Epithelial cell of esophagus (primary cell): ENCODE measurements around the gene RNU6-9.

ENCODE experiments used
- DNase-seq: peaks from one replicate; pipeline ENCODE4 v3.0.0; 2010; ENCODE audit warnings: low read depth
- H3K4me3 ChIP-seq: 2 replicates; pipeline ENCODE4 v1.5.1; 2011; ENCODE audit warnings: mild to moderate bottlenecking, low read length, control low read depth
- CTCF ChIP-seq: IDR thresholded peaks from 2 replicates; pipeline ENCODE4 v1.5.1; 2011; ENCODE audit warnings: low read depth, mild to moderate bottlenecking, low read length, control low read depth, inconsistent platforms; ENCODE audit not compliant: insufficient read depth; ENCODE audit errors: missing control alignments

The RNU6-9 gene

GRCh38 chr19:940591-941291 lies 47.5 kb downstream of the RNU6-9 start:
- peak; percentile 48 for DNase-seq
- TF ChIP-seq CTCF: no peak
- H3K4me3 ChIP-seq: peak overlapping the region; percentile 29

- no peak for DNase-seq
- peak overlapping the region; percentile 29 for H3K4me3 ChIP-seq
- TF ChIP-seq CTCF: no peak
These were observed 48.2 kb downstream of the RNU6-9 start for GRCh38 chr19:941292-942132.

GRCh38 chr19:942133-942645 lies 48.9 kb downstream of the RNU6-9 start:
- no peak for TF ChIP-seq CTCF
- no peak for DNase-seq
- H3K4me3 ChIP-seq: no peak overlapping the region
